ENCODE data around the gene TM4SF5.
"Not testable (repeated sequence)": the region's sequence is repeated elsewhere in the genome, so short reads cannot be mapped to it uniquely, and the experiment has no call there.

TM4SF5 gene

DNA sequence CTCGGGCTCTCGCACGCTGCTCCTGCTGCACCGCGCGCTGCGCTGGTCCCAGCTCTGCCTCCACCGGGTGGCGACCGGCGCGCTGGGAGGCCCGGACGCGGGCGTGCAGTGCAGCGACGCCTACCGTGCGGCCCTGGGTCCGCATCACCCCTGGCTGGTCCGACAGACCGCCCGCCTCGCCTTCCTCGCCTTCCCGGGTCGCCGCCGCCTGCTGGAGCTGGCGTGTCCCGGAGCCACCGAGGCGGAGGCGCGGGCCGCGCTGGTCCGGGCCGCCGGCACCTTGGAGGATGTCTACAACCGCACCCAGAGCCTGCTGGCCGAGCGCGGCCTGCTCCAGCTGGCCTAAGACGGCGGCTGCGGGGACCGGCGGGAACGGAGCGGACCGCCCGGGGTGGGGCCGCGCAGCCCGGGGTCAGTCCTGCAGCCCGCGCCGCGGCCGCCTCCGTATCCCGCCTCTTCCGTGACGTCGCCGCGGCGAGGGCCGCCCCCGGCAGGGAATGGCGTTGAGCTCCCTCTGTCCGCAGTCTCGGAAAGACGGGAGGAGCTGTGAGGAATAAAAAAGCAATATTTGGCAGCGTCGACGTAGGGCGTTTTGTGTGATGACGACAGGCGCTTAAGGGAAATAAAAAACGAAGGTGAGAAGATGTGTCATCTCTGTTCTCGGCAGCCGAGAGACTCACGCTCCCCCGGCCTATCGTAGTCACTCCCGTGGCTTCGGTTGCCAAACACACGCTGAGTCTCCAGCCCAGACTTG, 18.4 kb downstream of the TM4SF5 start:
- DNase-seq (ENCODE audit: low read depth) = peak; percentile 74

DNA sequence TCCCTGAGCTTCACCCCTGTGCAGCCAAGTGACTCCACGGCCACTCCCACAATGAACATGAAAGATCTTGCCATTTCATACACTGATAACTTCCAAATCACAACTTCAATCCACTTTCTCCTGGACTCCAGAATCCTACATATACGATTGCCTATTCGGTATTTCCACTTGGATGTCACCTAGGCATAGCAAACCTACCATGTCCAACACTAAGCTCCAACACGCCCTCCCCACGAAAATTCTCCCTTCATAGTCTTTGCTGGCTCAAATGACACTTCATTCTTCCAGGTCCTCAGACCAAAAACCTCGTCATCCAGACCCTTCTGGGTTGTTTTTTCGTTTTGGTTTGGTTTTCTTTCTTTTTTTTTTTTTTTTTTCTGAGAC, 19.0 kb downstream of the TM4SF5 start:
- DNase-seq (ENCODE audit: low read depth) = no peak

- DNase-seq (ENCODE audit: low read depth) = no peak
These were observed 23.5 kb downstream of the TM4SF5 start for GRCh38 chr17:4795168-4795567.

GRCh38 chr17:4796552-4796920, 24.9 kb downstream of the TM4SF5 start:
- no peak for DNase-seq (ENCODE audit: low read depth)

GRCh38 chr17:4800462-4801196, 28.9 kb downstream of the TM4SF5 start:
- no peak for DNase-seq (ENCODE audit: low read depth)

GRCh38 chr17:4802228-4802627, 30.5 kb downstream of the TM4SF5 start, which contains the start of gene C17orf114:
C17orf114 (minus strand) TSS chr17:4802328.
- DNase-seq (ENCODE audit: low read depth) = no peak

GRCh38 chr17:4806456-4806776, 34.7 kb downstream of the TM4SF5 start:
- DNase-seq (ENCODE audit: low read depth) = no peak

GRCh38 chr17:4806777-4807604, 35.3 kb downstream of the TM4SF5 start, which contains the start of gene PLD2:
PLD2 (plus strand) TSS chr17:4807152; CDS start chr17:4807773, 621 bp downstream.
- DNase-seq (ENCODE audit: low read depth) = peak; percentile 47

DNA sequence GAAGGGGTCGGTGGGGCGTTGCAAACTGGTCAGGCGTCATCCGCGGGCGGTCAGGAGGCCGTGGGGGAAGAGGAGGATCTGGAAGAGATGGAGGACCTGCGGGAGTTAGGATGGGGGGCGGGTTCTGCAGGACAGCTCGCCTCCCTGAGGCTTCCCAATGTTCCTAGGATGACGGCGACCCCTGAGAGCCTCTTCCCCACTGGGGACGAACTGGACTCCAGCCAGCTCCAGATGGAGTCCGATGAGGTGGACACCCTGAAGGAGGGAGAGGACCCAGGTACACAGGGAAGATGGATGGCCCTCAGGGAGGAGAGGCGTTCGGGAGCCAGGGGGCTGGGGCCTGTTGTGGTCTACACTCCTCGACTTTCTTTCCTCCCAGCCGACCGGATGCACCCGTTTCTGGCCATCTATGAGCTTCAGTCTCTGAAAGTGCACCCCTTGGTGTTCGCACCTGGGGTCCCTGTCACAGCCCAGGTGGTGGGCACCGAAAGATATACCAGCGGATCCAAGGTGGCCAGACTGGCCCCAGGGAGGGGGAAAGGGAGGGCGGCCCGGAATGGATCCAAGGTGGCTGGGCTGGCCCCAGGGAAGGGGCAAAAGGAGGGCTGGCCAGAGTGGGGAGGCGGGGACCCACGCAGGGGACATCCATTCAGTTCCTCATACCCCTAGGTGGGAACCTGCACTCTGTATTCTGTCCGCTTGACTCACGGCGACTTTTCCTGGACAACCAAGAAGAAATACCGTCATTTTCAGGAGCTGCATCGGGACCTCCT, 36.1 kb downstream of the TM4SF5 start:
- no peak for DNase-seq (ENCODE audit: low read depth)

GRCh38 chr17:4808378-4808767, 36.7 kb downstream of the TM4SF5 start:
- no peak for DNase-seq (ENCODE audit: low read depth)

DNA sequence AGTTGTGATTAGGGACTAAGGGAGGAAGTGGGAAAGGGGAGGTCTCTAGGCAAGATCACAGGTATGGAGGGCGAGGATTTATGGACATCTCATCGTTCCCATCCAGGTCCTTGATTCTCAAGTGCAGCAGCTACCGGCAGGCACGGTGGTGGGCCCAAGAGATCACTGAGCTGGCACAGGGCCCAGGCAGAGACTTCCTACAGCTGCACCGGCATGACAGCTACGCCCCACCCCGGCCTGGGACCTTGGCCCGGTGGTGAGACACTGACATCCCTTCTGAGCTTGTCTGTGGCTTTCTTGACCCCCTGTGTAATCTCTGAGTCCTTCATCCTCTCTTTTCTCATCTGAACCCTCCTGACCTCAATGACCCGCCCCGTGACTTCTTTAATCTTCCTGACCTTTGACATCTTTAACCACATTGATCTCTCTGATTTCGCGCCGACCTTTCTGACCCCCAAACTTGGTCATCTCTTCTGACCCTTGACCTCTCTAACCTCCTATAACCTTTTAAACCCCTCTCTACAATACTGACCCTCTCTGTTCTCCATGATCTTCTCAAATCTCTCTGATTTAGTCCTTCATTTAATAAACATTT, 39.1 kb downstream of the TM4SF5 start:
- no peak for DNase-seq (ENCODE audit: low read depth)

- DNase-seq (ENCODE audit: low read depth) = no peak
These were observed 39.8 kb downstream of the TM4SF5 start for GRCh38 chr17:4811471-4811870.

DNA sequence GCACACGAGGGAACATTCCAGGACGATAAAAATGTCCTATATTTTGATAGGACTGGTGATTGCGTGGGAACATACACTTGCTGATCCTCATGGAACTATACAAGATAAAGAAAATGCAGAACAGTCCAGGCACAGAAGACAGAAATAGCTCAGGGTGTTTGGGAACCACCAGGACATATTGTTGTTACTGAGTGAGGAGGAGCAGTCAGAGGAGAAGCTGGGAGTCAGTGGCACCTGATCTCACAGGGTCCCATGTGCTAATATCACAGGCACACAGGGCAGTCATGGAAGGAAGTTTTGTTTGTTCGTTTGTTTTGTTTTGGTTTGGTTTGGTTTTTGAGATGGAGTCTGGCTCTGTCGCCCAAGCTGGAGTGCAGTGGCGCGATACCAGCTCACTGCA, 41.0 kb downstream of the TM4SF5 start:
- DNase-seq (ENCODE audit: low read depth) = no peak

DNA sequence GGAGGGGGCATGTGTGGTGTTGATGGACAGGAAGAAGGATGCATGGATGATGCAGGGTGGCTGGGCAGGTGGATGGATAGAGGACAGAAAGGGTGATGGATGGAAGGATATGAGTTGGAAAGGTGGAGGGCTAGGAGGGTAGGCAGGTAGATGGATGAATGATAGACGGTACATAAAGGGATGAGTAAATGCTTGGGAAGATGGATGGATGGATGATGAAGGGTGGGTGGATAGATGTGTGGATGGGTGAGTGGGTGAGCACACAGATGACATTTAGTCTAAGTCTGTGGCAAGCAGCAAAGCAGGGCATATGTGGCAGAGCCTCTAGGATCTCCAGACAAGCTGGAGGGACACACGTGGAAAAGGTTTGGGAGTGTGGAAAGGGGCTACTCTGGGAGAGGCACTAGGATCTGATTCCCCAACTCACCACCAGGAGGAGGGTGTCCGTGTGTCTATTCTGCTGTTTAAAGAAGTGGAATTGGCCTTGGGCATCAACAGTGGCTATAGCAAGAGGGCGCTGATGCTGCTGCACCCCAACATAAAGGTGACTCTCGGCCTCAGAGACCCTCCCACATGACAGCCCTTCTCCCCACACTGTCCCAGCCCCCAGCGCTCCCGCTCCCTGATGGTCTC, 43.5 kb downstream of the TM4SF5 start:
- DNase-seq (ENCODE audit: low read depth) = no peak

- no peak for DNase-seq (ENCODE audit: low read depth)
These were observed 45.1 kb downstream of the TM4SF5 start for GRCh38 chr17:4816826-4817225.

DNA sequence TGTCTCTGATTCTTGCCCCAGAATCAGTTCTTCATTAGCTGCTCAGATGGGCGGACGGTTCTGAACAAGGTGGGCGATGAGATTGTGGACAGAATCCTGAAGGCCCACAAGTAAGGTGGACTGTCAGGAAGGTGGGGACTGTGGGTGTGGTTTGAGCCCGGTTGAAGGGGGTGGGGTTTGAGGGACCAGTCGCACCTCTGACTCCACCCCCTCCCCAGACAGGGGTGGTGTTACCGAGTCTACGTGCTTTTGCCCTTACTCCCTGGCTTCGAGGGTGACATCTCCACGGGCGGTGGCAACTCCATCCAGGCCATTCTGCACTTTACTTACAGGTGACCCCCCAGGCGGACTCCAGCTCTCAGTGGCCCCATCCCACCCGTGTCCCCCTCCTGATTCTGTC, 46.6 kb downstream of the TM4SF5 start:
- no peak for DNase-seq (ENCODE audit: low read depth)

DNA sequence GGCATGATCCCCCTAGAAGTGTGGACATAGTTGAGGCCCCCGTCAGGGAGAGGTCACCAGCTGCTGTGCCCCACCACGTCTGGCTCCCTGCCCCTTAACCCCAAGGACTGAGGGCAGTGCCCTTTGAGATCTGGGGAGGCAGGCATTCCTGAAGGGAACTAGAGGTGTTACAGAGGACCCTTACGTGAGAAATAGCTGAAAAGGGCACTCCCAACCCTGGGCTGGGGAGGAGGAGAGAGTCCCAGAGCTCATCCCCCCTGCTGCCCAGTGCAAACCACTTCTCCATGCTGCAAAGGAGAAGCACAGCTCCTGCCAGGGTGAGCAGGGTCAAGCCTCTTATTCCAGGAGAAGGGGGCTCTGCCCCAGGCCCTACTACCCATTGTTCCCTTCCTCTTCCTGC, 51.1 kb downstream of the TM4SF5 start:
- no peak for DNase-seq (ENCODE audit: low read depth)

DNA sequence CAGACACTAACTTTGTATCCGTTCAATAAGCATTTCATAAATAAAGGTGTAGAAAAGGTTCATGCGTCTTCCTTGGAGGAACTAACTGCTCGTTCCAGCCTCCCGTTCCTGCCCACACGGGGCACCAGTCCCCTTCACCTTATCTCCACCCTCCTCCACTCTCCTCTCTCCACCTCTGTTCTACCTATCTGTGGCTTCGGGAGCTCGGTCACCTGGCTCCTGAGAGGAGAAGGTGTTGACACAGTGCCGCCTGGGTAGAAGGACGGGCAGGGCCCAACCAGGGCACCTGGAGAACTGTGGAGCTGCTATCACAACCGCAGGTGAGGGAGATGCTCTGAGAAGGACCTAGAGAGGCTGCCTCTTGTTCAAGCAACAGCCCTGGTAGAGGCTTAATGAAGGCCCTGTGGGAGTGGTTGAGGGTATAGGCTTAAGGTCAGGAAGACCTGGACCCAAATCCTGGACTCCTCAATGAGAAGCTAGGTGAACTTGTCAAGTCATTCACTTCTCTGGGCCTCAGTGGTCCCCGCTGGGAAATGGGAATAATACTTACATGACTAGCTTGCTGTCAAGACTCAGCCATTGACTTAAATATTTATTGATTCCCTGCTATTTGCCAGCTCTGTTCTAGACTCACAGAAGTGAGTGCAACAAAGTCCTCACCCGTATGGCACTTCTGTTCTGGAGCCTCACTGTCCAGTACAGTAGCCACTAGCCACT, 51.8 kb downstream of the TM4SF5 start:
- no peak for DNase-seq (ENCODE audit: low read depth)

- no peak for DNase-seq (ENCODE audit: low read depth)
These were observed 55.7 kb downstream of the TM4SF5 start for GRCh38 chr17:4827399-4827798.

- DNase-seq (ENCODE audit: low read depth) = not testable (repeated sequence)
These were observed 61.1 kb downstream of the TM4SF5 start for GRCh38 chr17:4832829-4833177.

Measured in fibroblast of the conjunctiva (primary cell).